ENCODE data around the gene VBP1. TPM values are rescaled to one million over a fixed set of nuclear protein-coding genes. Genes with fewer than 3 reads are reported as not detected.
A peak's percentile ranks its signal among the peaks of the same experiment; 100 is the strongest.

VBP1 gene
- total and polyA plus RNA-seq, 2 of the 8 experiments (the other 6 are each of a cell fraction or from before 2014, with no cell fraction given), result 21.6 to 56.0 TPM

DNA sequence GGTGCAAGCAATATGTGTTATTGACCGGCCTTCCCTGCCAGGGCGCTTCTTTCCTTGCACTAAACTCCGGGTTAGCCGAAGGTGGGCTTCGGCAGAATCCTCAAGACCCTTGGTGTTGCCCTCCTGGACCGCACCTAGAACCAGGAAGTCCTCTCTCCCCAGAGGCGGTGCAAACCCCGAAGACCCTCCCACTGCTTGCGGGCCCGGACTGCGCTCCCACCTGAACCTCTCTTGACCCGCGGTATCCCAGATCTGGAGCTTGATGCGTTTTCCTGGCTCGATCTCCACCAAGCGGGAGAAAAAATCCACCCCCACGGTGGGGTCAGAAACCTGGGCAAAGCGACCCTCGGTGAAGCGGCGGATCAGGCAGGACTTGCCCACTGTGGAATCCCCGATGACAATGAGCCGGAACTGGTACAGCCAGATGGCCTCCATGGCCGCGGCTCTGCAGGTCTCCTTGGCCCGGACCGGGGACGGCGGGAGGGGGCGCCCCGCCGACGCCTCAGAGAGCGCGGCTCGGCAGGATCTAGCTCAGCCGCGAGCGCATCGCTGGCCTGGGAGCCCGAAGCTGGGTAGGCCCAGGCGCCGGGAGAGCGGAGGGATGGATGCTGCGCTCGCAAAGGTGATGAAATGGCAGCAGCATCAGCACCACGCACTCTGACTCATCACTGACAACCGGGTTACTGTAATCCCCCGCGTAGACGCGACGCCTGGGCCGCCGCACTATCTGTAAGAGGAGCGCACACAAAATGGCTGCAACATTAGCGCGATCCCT is 47.8 kb downstream of the VBP1 start, which contains the start of gene RAB39B (continued):
- TF ChIP-seq CHD1 (IDR thresholded peaks at IDR 0.05; ENCODE audit: low read depth, low read length), result no peak
- TF ChIP-seq, protein P1, sequence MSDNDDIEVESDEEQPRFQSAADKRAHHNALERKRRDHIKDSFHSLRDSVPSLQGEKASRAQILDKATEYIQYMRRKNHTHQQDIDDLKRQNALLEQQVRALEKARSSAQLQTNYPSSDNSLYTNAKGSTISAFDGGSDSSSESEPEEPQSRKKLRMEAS (IDR thresholded peaks at IDR 0.05), result 0 out of 2 replicates have a peak, but pooled peaks have one; percentile 45
- TF ChIP-seq RNF2 (IDR thresholded peaks at IDR 0.05; ENCODE audit: borderline replicate concordance, low read depth, low read length, missing control alignments, poor library complexity, severe bottlenecking), result no peak
- TF ChIP-seq SUZ12 (IDR thresholded peaks at IDR 0.05; ENCODE audit: low read length), result no peak
- TF ChIP-seq HDAC6 (IDR thresholded peaks at IDR 0.05; ENCODE audit: low read depth, low read length), result no peak
- TF ChIP-seq CTBP2 (IDR thresholded peaks at IDR 0.05; ENCODE audit: borderline replicate concordance, insufficient read depth, insufficient read length, low read length), result no peak
- no peak for TF ChIP-seq EP300 (IDR thresholded peaks at IDR 0.05; ENCODE audit: borderline replicate concordance in 1 of 2, low read depth in 2 of 2, low read length in 2 of 2)
- TF ChIP-seq CEBPB (IDR thresholded peaks at IDR 0.05; ENCODE audit: low read depth, low read length), result peak; percentile 61
- no peak for TF ChIP-seq TAF7 (optimal IDR thresholded peaks at IDR 0.05; ENCODE audit: borderline replicate concordance, low read depth, low read length)
- TF ChIP-seq CBX8 (IDR thresholded peaks at IDR 0.05; ENCODE audit: borderline replicate concordance, low read depth, low read length), result no peak
- TF ChIP-seq SRF (IDR thresholded peaks at IDR 0.05; ENCODE audit: low read depth, low read length), result no peak
- no peak for TF ChIP-seq RBBP5 (IDR thresholded peaks at IDR 0.05; ENCODE audit: borderline replicate concordance, low read depth, low read length)
- TF ChIP-seq SIX5 (IDR thresholded peaks at IDR 0.05; ENCODE audit: low read depth, low read length), result no peak
- TF ChIP-seq JUN (IDR thresholded peaks at IDR 0.05; ENCODE audit: low read depth, low read length), result no peak
- TF ChIP-seq BACH1 (IDR thresholded peaks at IDR 0.05; ENCODE audit: low read length), result no peak
- TF ChIP-seq SAP30 (IDR thresholded peaks at IDR 0.05; ENCODE audit: insufficient read depth, insufficient replicate concordance, low read length), result no peak
- TF ChIP-seq TCF12 (IDR thresholded peaks at IDR 0.05; ENCODE audit: low read depth, low read length), result no peak
- TF ChIP-seq GTF2F1 (IDR thresholded peaks at IDR 0.05; ENCODE audit: borderline replicate concordance, low read depth, low read length), result no peak
- TF ChIP-seq KDM1A (IDR thresholded peaks at IDR 0.05; ENCODE audit: borderline replicate concordance, low read length), result no peak
- TF ChIP-seq POU5F1 (IDR thresholded peaks at IDR 0.05; ENCODE audit: low read depth, low read length), result no peak
- TF ChIP-seq POLR2AphosphoS5 (IDR thresholded peaks at IDR 0.05; ENCODE audit: low read depth, low read length), result peak; percentile 23; the same call in 1 of the 2 replicates
- no peak for TF ChIP-seq SP4 (IDR thresholded peaks at IDR 0.05; ENCODE audit: low read length)

Data from H1 (cell line).